Measurements from ENCODE around the gene TTC3.

The TTC3 gene

GRCh38 chr21:37118187-37118826, 45.3 kb downstream of the TTC3 start:
- H2AK5ac ChIP-seq (ENCODE audit: low read length) = no peak overlapping the region
- WGBS (ENCODE audit: extremely low coverage, insufficient coverage, insufficient read length) = no CpG with 5 or more reads among the region's 1 CpG
- H2BK5ac ChIP-seq (ENCODE audit: low read depth, low read length, poor library complexity) = no peak overlapping the region

GRCh38 chr21:37119421-37120218, 46.6 kb downstream of the TTC3 start:
- no peak overlapping the region for H3K4ac ChIP-seq (ENCODE audit: low read depth, low read length)
- no peaks in the 10 kb centered on the region for H3K9me3 ChIP-seq (ENCODE audit: insufficient read depth, low read depth, low read length)
- H3K4me2 ChIP-seq (ENCODE audit: low read length) = no peak overlapping the region
- DNase-seq = no peak
- no peak overlapping the region for H4K12ac ChIP-seq (ENCODE audit: low read depth, low read length)
- no peaks in the 10 kb centered on the region for H3K4me1 ChIP-seq (ENCODE audit: control insufficient read depth in 1 of 2, insufficient read depth in 2 of 2, low read length in 2 of 2)
- no peak overlapping the region for H3K18ac ChIP-seq (ENCODE audit: low read length)
- no peak overlapping the region for H2BK120ac ChIP-seq (ENCODE audit: insufficient read depth, low read length, poor library complexity)
- no peaks in the 10 kb centered on the region for H3K79me1 ChIP-seq (ENCODE audit: low read length)
- H3K27me3 ChIP-seq (ENCODE audit: insufficient read depth, low read length) = no peaks in the 10 kb centered on the region
- H4K8ac ChIP-seq (ENCODE audit: low read depth, low read length) = no peak overlapping the region
- no peak overlapping the region for H2AK5ac ChIP-seq (ENCODE audit: low read length)
- H4K91ac ChIP-seq (ENCODE audit: low read depth, low read length) = no peak overlapping the region
- H2BK5ac ChIP-seq (ENCODE audit: low read depth, low read length, poor library complexity) = no peak overlapping the region
- H3K79me2 ChIP-seq (ENCODE audit: control insufficient read depth, insufficient read depth, low read length, poor library complexity) = no peaks in the 10 kb centered on the region
- no peak overlapping the region for H3K23ac ChIP-seq (ENCODE audit: low read length)
- H3K27ac ChIP-seq (ENCODE audit: low read depth, low read length) = no peak overlapping the region
- no peak overlapping the region for H3K9ac ChIP-seq (ENCODE audit: low read length)
- no peak overlapping the region for H3K4me3 ChIP-seq (ENCODE audit: low read depth, low read length)
- no peak overlapping the region for H3K14ac ChIP-seq (ENCODE audit: low read length)
- no peak overlapping the region for H2BK12ac ChIP-seq (ENCODE audit: low read length)
- H3K36me3 ChIP-seq (ENCODE audit: control insufficient read depth in 1 of 2, insufficient read depth in 2 of 2, low read length in 2 of 2) = peaks cover 2 to 5% of the 10 kb centered on the region in 2 experiments
- WGBS (ENCODE audit: extremely low coverage, insufficient coverage, insufficient read length) = no CpG with 5 or more reads among the region's 6 CpGs
- H2AFZ ChIP-seq (ENCODE audit: insufficient read depth, low read length, poor library complexity) = no peak overlapping the region

More at GRCh38 chr21:37118187-37118826, 45.3 kb downstream of the TTC3 start:
- Histone ChIP-seq H2AFZ (ENCODE audit: insufficient read depth, low read length, poor library complexity) (no peak overlapping the region), H2BK120ac (ENCODE audit: insufficient read depth, low read length, poor library complexity) (no peak overlapping the region), H3K4me1 (ENCODE audit: control insufficient read depth in 1 of 2, insufficient read depth in 2 of 2, low read length in 2 of 2) (no peaks in the 10 kb centered on the region), H3K4ac (ENCODE audit: low read depth, low read length) (no peak overlapping the region), H4K91ac (ENCODE audit: low read depth, low read length) (no peak overlapping the region), H3K9ac (ENCODE audit: low read length) (no peak overlapping the region), H3K27ac (ENCODE audit: low read depth, low read length) (no peak overlapping the region), H2BK12ac (ENCODE audit: low read length) (no peak overlapping the region), H3K36me3 (ENCODE audit: control insufficient read depth in 1 of 2, insufficient read depth in 2 of 2, low read length in 2 of 2) (peaks cover 2% of the 10 kb centered on the region in 2 experiments), H3K9me3 (ENCODE audit: insufficient read depth, low read depth, low read length) (no peaks in the 10 kb centered on the region), H3K4me3 (ENCODE audit: low read depth, low read length) (no peak overlapping the region), H3K27me3 (ENCODE audit: insufficient read depth, low read length) (no peaks in the 10 kb centered on the region), H3K23ac (ENCODE audit: low read length) (no peak overlapping the region), H3K14ac (ENCODE audit: low read length) (no peak overlapping the region), H3K18ac (ENCODE audit: low read length) (no peak overlapping the region), H3K79me1 (ENCODE audit: low read length) (no peaks in the 10 kb centered on the region), H4K12ac (ENCODE audit: low read depth, low read length) (no peak overlapping the region), H3K79me2 (ENCODE audit: control insufficient read depth, insufficient read depth, low read length, poor library complexity) (no peaks in the 10 kb centered on the region), H3K4me2 (ENCODE audit: low read length) (no peak overlapping the region), H4K8ac (ENCODE audit: low read depth, low read length) (no peak overlapping the region)
- DNase-seq = peak in 1 of 2 donors; percentile 68

GRCh38 chr21:37128076-37128475, 55.0 kb downstream of the TTC3 start:
- Histone ChIP-seq H4K8ac (ENCODE audit: low read depth, low read length) (no peak overlapping the region), H4K91ac (ENCODE audit: low read depth, low read length) (no peak overlapping the region), H3K27me3 (ENCODE audit: insufficient read depth, low read length) (no peaks in the 10 kb centered on the region), H4K12ac (ENCODE audit: low read depth, low read length) (no peak overlapping the region), H3K4me3 (ENCODE audit: low read depth, low read length) (no peak overlapping the region), H3K9ac (ENCODE audit: low read length) (no peak overlapping the region), H2BK5ac (ENCODE audit: low read depth, low read length, poor library complexity) (no peak overlapping the region), H2BK120ac (ENCODE audit: insufficient read depth, low read length, poor library complexity) (no peak overlapping the region), H3K23ac (ENCODE audit: low read length) (no peak overlapping the region), H3K27ac (ENCODE audit: low read depth, low read length) (no peak overlapping the region), H2BK12ac (ENCODE audit: low read length) (no peak overlapping the region), H2AK5ac (ENCODE audit: low read length) (no peak overlapping the region), H2AFZ (ENCODE audit: insufficient read depth, low read length, poor library complexity) (no peak overlapping the region), H3K4ac (ENCODE audit: low read depth, low read length) (no peak overlapping the region), H3K36me3 (ENCODE audit: control insufficient read depth in 1 of 2, insufficient read depth in 2 of 2, low read length in 2 of 2) (peaks cover 14 to 19% of the 10 kb centered on the region in 2 experiments), H3K79me1 (ENCODE audit: low read length) (no peaks in the 10 kb centered on the region), H3K4me1 (ENCODE audit: control insufficient read depth in 1 of 2, insufficient read depth in 2 of 2, low read length in 2 of 2) (no peaks in the 10 kb centered on the region), H3K4me2 (ENCODE audit: low read length) (no peak overlapping the region), H3K14ac (ENCODE audit: low read length) (no peak overlapping the region), H3K18ac (ENCODE audit: low read length) (no peak overlapping the region), H3K79me2 (ENCODE audit: control insufficient read depth, insufficient read depth, low read length, poor library complexity) (no peaks in the 10 kb centered on the region), H3K9me3 (ENCODE audit: insufficient read depth, low read depth, low read length) (no peaks in the 10 kb centered on the region)
- peak in 1 of 2 donors; percentile 41 for DNase-seq

GRCh38 chr21:37130971-37131370, 57.9 kb downstream of the TTC3 start:
- no peaks in the 10 kb centered on the region for H3K27me3 ChIP-seq (ENCODE audit: insufficient read depth, low read length)
- no peaks in the 10 kb centered on the region for H3K79me1 ChIP-seq (ENCODE audit: low read length)
- no peak overlapping the region for H3K4me3 ChIP-seq (ENCODE audit: low read depth, low read length)
- no peak overlapping the region for H3K4me2 ChIP-seq (ENCODE audit: low read length)
- no peak for DNase-seq
- H3K4me1 ChIP-seq (ENCODE audit: control insufficient read depth in 1 of 2, insufficient read depth in 2 of 2, low read length in 2 of 2) = no peaks in the 10 kb centered on the region
- no peak overlapping the region for H2AFZ ChIP-seq (ENCODE audit: insufficient read depth, low read length, poor library complexity)
- no peak overlapping the region for H4K91ac ChIP-seq (ENCODE audit: low read depth, low read length)
- H2BK120ac ChIP-seq (ENCODE audit: insufficient read depth, low read length, poor library complexity) = no peak overlapping the region
- no peak overlapping the region for H4K8ac ChIP-seq (ENCODE audit: low read depth, low read length)
- H3K23ac ChIP-seq (ENCODE audit: low read length) = no peak overlapping the region
- H2BK12ac ChIP-seq (ENCODE audit: low read length) = no peak overlapping the region
- H3K27ac ChIP-seq (ENCODE audit: low read depth, low read length) = no peak overlapping the region
- H3K36me3 ChIP-seq (ENCODE audit: control insufficient read depth in 1 of 2, insufficient read depth in 2 of 2, low read length in 2 of 2) = peaks cover 15 to 33% of the 10 kb centered on the region in 2 experiments
- WGBS (ENCODE audit: extremely low coverage, insufficient coverage, insufficient read length) = no CpG with 5 or more reads among the region's 2 CpGs
- H3K14ac ChIP-seq (ENCODE audit: low read length) = no peak overlapping the region
- no peak overlapping the region for H4K12ac ChIP-seq (ENCODE audit: low read depth, low read length)
- no peak overlapping the region for H2AK5ac ChIP-seq (ENCODE audit: low read length)
- no peak overlapping the region for H3K18ac ChIP-seq (ENCODE audit: low read length)
- no peaks in the 10 kb centered on the region for H3K9me3 ChIP-seq (ENCODE audit: insufficient read depth, low read depth, low read length)
- no peak overlapping the region for H2BK5ac ChIP-seq (ENCODE audit: low read depth, low read length, poor library complexity)
- no peaks in the 10 kb centered on the region for H3K79me2 ChIP-seq (ENCODE audit: control insufficient read depth, insufficient read depth, low read length, poor library complexity)
- no peak overlapping the region for H3K4ac ChIP-seq (ENCODE audit: low read depth, low read length)
- no peak overlapping the region for H3K9ac ChIP-seq (ENCODE audit: low read length)

Data from trophoblast cell (in vitro differentiated cells and primary cell).